Measurements from ENCODE around the gene SLC35G6.

SLC35G6 gene

DNA sequence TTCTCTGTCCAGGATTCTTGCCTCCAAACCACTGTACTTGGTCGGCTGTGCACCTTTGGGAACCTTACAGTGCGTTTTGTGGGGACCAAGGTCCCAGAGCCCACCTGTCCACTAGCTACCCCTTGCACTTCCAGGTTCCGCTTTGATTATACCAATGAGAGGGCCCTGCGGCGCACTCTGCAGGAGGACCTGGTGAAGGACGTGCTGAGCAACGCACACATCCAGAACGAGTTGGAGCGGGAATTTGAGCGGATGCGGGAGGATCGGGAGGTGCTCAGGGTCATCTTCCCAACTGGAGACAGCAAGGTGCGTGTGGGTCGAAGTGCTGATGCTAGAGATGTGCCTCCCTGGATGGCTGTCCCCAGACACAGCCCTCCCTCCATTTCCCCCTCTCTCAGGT is 21.7 kb downstream of the SLC35G6 start:
- H3K4me3 ChIP-seq (ENCODE audit: low read depth, low read length), result no peak overlapping the region
- TF ChIP-seq, protein P1, sequence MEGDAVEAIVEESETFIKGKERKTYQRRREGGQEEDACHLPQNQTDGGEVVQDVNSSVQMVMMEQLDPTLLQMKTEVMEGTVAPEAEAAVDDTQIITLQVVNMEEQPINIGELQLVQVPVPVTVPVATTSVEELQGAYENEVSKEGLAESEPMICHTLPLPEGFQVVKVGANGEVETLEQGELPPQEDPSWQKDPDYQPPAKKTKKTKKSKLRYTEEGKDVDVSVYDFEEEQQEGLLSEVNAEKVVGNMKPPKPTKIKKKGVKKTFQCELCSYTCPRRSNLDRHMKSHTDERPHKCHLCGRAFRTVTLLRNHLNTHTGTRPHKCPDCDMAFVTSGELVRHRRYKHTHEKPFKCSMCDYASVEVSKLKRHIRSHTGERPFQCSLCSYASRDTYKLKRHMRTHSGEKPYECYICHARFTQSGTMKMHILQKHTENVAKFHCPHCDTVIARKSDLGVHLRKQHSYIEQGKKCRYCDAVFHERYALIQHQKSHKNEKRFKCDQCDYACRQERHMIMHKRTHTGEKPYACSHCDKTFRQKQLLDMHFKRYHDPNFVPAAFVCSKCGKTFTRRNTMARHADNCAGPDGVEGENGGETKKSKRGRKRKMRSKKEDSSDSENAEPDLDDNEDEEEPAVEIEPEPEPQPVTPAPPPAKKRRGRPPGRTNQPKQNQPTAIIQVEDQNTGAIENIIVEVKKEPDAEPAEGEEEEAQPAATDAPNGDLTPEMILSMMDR (IDR thresholded peaks at IDR 0.05; ENCODE audit: low read depth, low read length), result peak; percentile 29; the same call in 1 of the 2 replicates

DNA sequence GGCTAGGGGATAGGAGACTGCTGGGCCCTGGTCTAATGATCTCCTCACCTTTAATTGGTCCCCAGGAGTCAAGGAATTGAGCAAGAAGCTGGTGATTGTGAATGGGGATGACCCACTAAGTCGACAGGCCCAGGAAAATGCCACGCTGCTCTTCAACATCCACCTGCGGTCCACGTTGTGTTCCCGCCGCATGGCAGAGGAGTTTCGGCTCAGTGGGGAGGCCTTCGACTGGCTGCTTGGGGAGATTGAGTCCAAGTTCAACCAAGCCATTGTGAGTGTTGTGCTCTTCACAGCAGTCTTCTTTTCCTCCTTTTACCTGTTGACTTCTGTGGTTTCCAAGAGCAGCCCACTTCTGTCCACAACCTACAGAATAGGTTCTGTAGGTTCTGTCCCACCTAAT is 22.3 kb downstream of the SLC35G6 start:
- H3K4me3 ChIP-seq (ENCODE audit: low read depth, low read length), result no peak overlapping the region
- TF ChIP-seq, protein P1 (IDR thresholded peaks at IDR 0.05; ENCODE audit: low read depth, low read length), result no peak

DNA sequence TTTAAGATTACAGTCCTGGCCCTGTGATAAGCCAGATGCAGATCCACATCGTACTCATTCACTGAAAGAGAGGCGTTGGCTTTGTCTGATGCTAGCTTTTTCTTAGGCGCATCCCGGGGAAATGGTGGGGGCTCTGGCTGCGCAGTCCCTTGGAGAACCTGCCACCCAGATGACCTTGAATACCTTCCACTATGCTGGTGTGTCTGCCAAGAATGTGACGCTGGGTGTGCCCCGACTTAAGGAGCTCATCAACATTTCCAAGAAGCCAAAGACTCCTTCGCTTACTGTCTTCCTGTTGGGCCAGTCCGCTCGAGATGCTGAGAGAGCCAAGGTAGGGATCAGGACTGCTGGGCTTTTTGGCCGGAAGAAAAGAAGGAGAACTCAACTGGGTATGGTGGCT is 26.9 kb downstream of the SLC35G6 start:
- H3K4me3 ChIP-seq (ENCODE audit: low read depth, low read length), result no peak overlapping the region
- TF ChIP-seq, protein P1 (IDR thresholded peaks at IDR 0.05; ENCODE audit: low read depth, low read length), result no peak

DNA sequence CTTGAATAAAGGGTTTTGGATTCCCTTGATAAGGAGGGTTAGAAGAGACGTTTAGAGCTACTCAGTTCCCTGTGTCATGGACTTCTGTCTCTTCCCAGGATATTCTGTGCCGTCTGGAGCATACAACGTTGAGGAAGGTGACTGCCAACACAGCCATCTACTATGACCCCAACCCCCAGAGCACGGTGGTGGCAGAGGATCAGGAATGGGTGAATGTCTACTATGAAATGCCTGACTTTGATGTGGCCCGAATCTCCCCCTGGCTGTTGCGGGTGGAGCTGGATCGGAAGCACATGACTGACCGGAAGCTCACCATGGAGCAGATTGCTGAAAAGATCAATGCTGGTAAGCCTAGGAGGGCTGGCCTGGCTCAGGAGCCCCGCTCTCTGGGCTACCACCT is 27.6 kb downstream of the SLC35G6 start:
- H3K4me3 ChIP-seq (ENCODE audit: low read depth, low read length), result no peak overlapping the region
- TF ChIP-seq, protein P1 (IDR thresholded peaks at IDR 0.05; ENCODE audit: low read depth, low read length), result no peak

DNA sequence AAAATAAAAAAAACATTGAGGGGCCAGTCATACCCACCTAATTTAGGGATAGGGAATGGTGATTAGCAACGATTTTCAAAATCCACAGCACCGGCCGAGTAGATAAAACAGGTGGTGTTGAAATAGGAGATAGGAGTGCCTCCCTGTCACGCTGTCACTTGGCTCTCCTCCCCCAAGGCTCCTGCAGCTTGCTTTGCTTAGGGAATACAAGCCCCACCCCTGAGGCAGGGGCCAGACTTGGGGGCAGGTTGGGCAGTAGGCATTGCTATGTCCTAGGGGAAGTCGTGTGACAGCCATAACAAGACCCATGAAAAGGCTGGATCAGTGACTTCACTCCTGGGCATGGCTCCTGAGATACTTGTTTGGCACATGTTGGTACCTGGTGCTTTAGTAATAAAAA is 28.7 kb downstream of the SLC35G6 start:
- H3K4me3 ChIP-seq (ENCODE audit: low read depth, low read length), result no peak overlapping the region
- TF ChIP-seq, protein P1 (IDR thresholded peaks at IDR 0.05; ENCODE audit: low read depth, low read length), result no peak

DNA sequence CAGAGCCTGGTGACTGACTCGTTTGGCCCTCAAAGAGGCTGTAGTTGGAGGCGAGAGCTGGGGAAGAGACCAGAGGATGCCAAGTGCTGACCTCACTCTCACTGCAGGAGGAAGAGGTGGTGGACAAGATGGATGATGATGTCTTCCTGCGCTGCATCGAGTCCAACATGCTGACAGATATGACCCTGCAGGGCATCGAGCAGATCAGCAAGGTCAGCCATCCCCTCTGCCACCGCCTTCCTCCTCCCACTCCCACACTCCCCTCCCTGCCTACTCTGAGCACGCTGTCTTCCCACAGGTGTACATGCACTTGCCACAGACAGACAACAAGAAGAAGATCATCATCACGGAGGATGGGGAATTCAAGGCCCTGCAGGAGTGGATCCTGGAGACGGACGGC is 29.9 kb downstream of the SLC35G6 start:
- H3K4me3 ChIP-seq (ENCODE audit: low read depth, low read length), result no peak overlapping the region
- TF ChIP-seq, protein P1 (IDR thresholded peaks at IDR 0.05; ENCODE audit: low read depth, low read length), result no peak

DNA sequence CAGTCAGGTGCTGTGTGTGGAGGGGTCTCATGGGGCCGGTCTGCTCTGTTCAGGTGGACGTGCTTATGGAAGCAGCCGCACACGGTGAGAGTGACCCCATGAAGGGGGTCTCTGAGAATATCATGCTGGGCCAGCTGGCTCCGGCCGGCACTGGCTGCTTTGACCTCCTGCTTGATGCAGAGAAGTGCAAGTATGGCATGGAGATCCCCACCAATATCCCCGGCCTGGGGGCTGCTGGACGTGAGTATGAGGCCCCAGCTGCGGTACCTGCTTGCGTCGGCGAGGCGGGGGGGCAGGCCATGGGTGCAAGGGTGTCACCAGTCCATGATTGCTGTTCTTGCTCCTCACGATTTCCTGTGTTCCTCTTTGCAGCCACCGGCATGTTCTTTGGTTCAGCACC is 30.9 kb downstream of the SLC35G6 start:
- TF ChIP-seq, protein P1 (IDR thresholded peaks at IDR 0.05; ENCODE audit: low read depth, low read length), result no peak
- H3K4me3 ChIP-seq (ENCODE audit: low read depth, low read length), result no peak overlapping the region

Measured in WI38 (cell line).